Adipose tissue (tissue), 3 donors: ENCODE measurements around the gene CDKN2B-AS1. TPM values are rescaled to one million over a fixed set of nuclear protein-coding genes. Genes with fewer than 3 reads are reported as not detected.

Source experiments
- H3K27ac ChIP-seq: one replicate; pipeline ENCODE4 v1.5.1; 2013; ENCODE audit warnings: low read depth, low read length
- WGBS, 3 donors: extraction: QIAGEN DNeasy Blood & Tissue Kit; methylation state at CpG; one replicate each; pipeline ENCODE4 v1.1.7; 2013; 5-methylcytosine and 5-hydroxymethylcytosine counted together
- polyA plus RNA-seq, 3 donors: library from polyadenylated mRNA; stranded (reverse); fragments of 200-250 nt; gene quantifications; one replicate each; pipeline ENCODE4 v1.2.3, GENCODE V29; 2013
- donor health status: healthy with polysubstance abuse.
- donor health status: Bipolar disorder and iron deficiency.
- donor health status: healthy.

Gene CDKN2B-AS1
- polyA plus RNA-seq, 3 donors = 0.16 TPM; not detected in 2

DNA sequence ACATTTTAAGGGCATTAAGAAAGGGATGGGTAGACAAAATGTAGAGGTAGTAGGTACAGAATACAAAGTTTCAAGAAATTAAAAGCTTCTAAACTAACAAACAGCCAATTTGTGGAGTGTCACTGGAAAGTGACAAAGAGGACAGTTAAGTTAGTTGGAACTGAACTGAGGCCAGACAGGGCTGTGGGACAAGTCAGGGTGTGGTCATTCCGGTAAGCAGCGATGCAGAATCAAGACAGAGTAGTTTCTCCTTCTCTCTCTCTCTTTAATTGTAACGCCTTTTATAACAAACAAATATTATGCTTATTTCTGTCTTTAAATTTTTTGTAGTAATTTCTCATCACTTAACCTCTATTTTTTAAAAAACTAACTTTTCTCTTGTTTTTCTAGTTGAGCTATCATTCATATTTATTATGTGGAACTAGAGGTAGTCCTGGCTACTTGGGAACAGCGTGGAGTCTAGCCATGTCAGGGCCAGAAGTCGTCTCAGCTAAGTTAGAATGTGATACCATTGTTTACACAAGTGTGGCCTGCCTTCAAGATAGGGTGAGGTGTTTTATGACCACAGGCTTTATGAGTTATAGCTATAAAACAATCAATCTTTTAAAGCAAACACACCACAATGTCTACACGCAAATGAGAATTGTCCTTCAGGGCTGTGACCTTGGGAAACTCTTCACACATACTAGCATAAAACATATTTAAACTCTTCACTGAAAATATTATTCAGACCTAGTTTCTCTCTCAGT, 129.8 kb downstream of the CDKN2B-AS1 start:
- WGBS, 3 donors = 33 to 66% (median 59%) methylated on average over 6 of the region's 6 CpGs
- no peak overlapping the region for H3K27ac ChIP-seq

DNA sequence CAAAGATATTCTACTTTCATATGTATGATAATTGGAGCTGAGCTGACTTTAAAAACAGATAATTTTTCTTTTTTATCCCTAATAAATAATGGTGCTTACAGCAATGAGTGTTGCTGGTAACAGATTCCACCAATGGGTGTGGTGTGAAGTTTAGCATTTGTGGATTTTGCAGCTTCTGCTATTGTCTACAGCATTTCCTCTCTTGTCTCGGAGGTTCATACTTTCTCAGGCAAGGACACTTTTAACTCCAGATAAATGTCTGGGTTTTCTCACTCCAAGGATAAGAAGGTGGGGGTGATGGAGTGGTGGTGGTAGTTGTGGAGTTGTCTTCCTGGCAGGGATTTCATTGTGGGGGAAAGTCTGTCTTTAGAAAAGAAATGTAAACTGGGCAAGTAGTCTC, 134.5 kb downstream of the CDKN2B-AS1 start:
- no peak overlapping the region for H3K27ac ChIP-seq
- 32 to 48% (median 34%) methylated on average over 1 of the region's 1 CpG for WGBS, 3 donors

DNA sequence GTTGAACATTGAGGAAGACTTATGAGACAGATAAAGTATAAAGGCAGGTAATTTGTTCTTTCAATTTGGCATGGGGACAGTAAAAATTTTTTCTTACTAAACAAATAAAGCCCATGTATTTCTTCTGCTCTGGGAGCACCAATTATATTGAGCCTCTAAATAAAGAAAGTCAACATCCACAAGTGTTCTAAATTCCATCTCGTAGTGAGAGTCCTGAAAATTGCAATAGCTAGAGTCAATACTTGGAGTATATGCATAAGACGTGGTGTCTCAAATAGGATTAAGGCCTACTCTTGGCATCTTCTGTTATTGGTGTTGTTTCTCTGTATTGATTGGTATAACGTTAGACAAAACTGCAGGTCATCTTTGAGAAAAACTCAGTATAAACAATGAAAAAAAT, 135.0 kb downstream of the CDKN2B-AS1 start:
- 56 to 93% (median 85%) methylated on average over 3 of the region's 3 CpGs for WGBS, 3 donors
- no peak overlapping the region for H3K27ac ChIP-seq

DNA sequence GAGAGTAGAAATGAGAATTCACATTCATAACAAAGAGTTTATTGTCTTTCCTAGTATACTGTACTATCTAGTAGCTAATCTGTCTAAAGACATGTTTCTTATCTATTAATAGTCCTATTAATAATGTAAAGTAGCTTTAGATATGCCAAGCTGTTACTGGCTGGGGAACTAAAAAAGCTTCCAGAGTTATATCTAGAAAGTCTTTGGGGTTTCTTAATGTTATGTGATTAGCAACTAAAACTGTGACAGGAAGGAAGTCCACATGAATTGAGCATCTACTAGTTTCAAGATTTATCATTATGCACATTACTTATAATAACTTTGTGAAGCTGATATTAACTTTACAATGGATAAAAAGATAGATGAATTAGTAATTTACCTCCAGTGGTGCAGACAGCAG, 137.2 kb downstream of the CDKN2B-AS1 start:
- H3K27ac ChIP-seq = no peak overlapping the region

DNA sequence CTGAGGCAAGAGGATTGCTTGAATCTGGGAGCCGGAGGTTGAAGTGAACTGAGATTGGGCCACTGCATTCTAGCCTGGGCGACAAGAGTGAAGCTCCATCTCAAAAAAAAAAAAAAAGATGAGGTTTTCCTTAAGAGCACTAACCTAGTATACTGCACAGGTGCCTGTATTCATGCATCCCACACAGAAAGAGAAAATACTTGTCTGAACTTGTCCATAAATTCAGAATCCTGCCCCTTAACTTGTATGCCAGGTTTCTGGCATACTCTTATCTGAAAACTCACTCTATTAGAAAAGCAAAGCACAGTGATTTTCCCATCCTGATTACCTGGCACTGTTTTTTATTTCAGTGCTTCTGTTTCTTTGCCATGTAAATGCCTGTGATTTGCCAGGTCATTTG, 139.8 kb downstream of the CDKN2B-AS1 start:
- WGBS, 3 donors = 74 to 93% (median 83%) methylated on average over 2 of the region's 2 CpGs

DNA sequence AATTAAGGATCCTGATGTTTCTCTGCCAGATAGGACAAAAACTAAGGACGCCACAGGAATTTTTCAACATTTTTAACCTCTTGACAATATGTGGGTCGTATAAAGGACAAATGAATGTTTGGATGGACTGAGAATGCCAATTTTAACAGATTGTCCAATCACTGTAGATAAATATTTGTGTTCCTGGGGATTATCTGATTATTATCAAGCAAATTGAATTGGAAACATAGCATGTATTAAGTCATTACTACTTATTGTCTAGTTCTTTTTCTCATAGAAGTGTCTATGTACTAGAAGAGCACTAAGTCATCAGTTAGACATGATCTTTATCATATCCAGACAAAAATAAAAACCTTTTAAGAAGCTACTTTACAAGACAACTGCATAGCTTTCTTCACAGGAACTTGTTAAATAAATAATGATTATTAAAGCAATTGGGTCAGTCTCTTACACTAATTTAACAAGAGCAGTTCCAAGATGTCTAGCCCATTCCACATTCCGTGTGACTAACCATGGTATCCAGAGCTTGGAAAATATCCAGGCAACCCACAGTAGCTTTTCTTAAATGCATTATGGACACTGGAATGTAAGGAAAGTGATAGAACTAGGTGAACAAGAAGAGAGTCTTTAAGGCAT, 142.0 kb downstream of the CDKN2B-AS1 start:
- WGBS, 3 donors = 56 to 64% (median 61%) methylated on average over 3 of the region's 3 CpGs

More for the DNA sequence above, 139.8 kb downstream of the CDKN2B-AS1 start:
- H3K27ac ChIP-seq = no peak overlapping the region

DNA sequence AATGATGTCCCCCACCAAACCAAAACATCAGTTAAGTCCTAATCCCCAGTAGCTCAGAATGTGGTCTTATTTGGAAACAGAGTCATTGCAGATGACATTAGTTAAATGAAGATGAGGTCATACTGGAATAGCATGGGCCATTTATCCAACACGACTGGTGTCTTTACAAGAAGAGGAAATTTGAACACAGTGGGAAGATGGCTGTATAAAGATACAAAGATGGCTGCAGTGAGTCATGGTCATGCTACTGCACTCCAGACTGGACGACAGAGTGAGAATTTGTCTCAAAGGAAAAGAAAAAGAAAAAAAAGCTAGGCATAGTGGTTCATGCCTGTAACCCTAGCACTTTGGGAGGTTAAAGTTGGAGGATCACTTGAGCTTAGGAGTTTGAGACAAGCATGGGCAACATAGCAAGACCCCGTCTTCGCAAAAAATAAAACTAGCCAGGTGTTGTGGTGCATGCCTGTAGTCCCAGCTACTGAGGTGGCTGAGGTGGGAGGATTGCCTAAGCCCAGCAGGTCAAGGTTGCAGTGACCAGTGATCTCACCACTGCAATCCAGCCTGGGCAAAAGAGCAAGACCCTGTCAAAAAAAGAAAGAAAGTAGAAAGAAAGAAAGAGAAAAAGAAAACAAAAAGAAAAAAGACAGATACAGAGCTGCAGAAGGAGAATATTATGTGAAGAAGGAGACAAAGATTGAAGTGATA, 144.5 kb downstream of the CDKN2B-AS1 start:
- 73 to 87% (median 83%) methylated on average over 4 of the region's 4 CpGs for WGBS, 3 donors
- H3K27ac ChIP-seq = no peak overlapping the region

More for the DNA sequence above, 142.0 kb downstream of the CDKN2B-AS1 start:
- no peak overlapping the region for H3K27ac ChIP-seq

DNA sequence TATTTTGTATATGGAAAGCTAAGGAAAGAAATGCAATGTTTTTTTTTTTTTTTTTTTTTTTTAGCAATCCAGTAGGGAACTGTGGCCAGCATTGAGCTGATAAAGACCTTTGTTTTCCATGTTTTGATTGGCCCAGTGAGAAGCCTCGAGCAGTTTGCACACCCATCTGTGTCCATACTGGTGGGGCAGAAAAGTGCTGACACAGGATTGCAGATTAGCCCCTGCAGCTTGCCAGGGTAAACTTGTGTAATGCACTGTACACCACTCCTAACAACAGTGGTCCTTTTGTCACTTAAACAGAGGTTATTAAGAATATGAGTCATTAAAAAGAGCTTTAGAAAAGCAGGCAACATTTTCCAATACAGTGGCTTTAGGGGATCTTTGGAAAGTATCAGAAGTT, 147.3 kb downstream of the CDKN2B-AS1 start:
- WGBS, 3 donors = 15 to 32% (median 23%) methylated on average over 1 of the region's 1 CpG
- H3K27ac ChIP-seq = no peak overlapping the region

DNA sequence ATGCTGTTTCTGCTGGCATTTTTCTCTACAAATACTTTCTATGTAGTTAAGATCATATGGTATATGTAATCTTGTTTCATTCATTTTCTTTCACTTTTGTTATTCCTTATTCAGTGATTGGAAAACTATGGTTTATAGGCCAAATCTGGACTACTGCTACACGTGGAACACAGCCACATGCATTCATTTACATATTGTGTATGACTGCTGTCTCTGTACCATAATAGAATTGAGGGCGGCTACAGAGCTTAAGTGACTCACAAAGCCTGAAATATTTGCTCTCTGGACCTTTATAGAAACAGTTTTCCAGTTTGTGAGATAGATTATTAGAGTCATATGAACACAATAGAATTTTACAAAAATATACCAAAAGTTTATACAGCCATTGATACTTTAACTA, 148.1 kb downstream of the CDKN2B-AS1 start:
- no peak overlapping the region for H3K27ac ChIP-seq
- 26 to 56% (median 55%) methylated on average over 2 of the region's 2 CpGs for WGBS, 3 donors

DNA sequence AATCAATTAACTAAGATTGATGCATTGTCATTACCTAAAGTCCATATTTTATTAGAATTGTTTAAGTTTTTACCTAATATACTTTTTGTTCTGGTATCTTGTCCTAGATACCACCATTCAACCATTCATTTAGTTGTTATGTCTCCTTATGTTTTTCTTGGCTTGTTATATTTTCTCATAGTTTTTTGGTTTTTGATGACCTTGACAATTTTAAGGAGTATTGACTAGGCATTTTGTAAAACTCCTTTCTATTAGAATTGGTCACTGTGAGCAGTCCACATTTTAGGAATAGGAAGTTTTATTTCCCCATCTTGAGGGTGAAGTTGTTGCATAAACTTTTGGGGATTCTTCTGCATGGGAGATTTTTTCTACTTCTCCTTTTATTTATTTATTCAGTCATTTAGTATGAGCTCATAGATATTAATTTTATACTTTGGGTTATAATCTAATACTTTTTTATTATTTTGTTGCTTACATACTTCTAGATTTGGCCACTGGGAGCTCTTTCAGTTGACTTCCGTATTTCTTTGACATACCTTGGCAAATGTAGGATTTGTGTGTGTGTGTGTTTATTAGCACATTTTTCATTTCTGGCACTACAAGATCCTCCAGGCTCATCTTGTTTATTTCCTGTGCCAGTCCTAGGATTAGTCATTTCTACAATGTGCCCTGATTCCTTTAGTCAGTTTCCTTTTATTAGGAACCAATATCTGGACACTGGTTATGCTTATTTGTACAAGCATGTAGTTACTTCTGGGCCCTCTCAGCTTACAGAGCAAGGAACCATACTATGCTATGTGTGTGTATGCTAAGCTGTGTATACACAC, 149.4 kb downstream of the CDKN2B-AS1 start:
- no peak overlapping the region for H3K27ac ChIP-seq
- WGBS, 3 donors = 36 to 42% (median 39%) methylated on average over 1 of the region's 1 CpG

DNA sequence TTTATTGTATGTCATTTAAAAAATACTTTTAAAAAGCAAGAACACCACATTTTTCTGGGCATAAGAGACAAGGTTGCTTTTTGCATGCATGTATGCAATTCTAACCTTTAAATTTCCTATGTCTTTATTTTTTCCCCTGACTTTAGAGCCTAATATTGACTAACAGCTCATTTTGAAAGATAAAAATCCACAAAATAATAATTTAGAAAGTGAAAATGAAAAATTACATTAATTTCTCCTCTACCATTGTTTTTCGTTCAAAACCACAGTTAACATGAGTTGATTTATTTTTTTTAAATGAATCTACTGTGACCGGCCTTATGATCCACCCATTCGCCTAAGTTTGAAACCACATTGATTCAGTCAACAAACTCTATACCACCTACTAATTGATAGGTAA, 152.0 kb downstream of the CDKN2B-AS1 start:
- no peak overlapping the region for H3K27ac ChIP-seq
- 81 to 90% (median 86%) methylated on average over 3 of the region's 3 CpGs for WGBS, 3 donors

DNA sequence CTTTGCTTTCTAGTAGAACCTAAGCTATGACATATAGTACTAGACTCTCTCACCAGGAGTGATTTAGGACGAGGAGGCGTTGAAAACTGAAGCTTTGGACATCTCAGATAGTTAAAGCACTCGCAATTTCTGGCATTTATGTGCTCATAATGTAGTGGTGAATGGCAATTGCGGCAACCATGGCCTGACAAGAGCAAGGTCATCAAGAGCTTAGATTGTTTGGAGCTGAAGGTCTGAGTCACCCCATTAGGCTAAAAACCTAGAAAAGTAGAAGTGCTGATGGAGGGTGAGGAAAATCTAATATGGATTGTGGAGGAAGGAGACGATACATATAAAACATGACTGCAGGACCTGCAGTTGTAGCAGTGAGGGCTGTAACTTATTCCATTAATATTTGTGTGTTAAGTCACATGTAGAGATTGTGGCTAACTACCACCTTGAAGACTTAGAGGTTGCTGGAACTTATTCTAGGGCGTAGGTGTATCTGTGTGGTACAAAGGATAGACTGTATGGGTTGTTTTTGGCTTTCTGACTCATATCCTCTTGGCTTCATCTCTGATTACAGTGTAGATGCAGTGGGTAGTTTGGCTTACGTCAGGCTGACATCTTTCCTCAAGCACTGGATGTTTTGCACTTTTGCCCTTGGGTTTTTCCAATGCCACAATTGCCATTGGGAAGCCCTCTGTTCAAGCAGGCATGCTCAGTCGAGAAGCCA, 153.4 kb downstream of the CDKN2B-AS1 start:
- WGBS, 3 donors = 74 to 80% (median 79%) methylated on average over 8 of the region's 8 CpGs
- no peak overlapping the region for H3K27ac ChIP-seq

DNA sequence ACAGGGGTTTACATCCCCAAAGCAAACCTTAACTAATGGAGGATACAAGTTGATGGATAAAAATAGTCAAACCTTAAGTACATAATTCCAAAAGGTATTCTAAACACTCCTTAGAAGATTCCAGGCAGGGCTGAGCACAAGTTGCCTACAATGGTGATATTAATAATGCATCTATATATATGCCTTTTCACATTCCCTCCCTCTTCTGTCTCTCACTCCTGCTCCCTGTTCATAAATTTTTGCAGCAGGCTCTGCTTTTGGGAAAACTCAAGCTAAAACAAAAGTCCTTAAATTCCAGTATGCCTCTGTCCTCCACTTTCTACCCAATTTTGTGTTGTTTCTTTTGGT, 153.9 kb downstream of the CDKN2B-AS1 start:
- no peak overlapping the region for H3K27ac ChIP-seq

DNA sequence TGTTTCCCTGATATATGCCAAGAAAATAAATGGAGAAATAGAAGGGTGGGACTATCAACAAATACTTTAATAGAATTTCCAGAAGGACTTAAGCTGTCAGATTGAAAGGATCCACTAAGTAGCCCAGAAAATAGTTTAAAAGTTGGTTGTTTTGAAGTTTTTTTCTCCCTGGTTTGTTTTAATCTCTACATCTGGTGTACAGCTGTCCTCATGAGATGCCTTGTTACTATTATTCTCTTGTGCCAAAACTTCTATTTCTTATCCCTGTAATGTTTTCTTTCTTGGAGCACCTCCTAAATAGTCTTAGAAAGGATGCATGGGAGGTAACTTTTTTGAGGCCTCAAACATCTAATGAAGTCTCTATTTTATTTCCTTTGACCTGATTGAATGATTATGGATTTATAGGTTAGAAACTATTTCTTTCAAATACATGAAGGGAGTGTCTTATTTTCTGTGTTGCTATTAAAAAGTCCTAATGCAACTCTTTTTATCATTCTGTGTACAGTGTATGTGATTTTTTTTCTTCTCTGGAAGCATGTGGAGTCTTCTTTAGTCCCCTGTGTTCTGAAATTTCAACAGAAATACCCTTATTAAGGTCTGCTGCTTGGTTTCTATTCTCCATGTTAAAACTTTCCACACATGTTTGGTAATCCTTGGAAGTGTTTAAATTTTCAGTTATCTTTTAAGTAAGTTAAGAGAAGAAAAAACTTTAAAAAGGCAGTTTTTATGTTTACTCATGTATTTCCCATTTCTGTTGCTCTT, 154.5 kb downstream of the CDKN2B-AS1 start:
- H3K27ac ChIP-seq = no peak overlapping the region

DNA sequence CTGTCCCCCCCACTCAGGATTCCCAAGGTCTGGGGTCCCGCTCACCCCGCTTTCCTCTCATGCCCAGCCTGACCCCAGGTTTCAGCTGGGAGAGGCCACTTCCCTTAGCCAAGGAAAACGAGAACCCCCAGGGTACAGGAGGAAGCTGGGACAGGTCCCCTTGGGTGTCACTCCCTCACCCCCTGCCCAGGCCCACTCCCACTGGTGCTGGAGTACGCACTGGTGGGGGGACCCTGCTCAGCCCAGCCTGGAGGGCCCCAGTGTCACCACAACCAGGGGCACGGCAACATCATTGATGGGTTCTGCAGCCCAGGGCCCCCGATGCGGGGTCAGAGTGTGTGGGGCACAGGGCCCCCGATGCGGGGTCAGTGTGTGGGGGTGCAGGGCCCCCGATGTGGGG, 159.5 kb downstream of the CDKN2B-AS1 start:
- no peak overlapping the region for H3K27ac ChIP-seq
- WGBS, 3 donors = 91 to 98% (median 95%) methylated on average over 10 of the region's 10 CpGs

DNA sequence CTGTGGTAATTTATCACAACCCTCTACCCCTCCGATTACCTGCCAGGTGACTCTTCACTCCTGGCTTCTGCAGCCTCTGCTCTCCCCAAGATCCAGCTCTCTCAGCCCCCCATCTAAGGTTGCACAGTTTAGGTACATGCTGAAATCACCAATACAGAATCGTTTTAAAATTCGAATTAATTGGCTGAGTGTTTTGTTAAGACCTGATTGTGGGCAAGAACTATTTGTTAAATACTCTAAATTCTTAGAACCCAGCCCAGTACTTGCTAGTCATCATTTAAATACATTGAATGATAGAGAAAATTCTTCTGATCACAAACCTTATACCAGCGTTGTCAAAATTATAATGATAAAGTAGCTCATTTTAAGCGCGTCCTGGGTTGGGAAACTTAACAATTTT, 162.0 kb downstream of the CDKN2B-AS1 start:
- H3K27ac ChIP-seq = no peak overlapping the region
- WGBS, 3 donors = 77 to 92% (median 92%) methylated on average over 6 of the region's 6 CpGs

DNA sequence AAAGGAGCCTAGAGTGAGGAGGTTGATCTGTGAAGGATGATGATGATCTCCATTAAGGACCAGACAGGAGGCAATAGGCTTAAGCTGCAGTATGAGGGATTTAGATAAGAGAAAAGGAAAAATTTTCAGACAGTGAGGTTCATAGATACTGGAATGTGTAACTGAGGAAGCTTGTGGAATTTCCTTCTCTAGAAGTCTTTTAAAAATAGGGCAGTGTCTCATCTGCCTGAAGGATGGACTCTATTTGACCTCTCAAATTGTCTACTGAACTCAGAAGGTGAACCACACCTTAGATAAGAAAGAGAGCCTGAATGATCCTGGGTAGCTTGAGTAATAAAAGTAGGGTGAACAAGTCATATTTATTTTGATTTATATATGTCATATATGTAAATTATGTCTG, 162.7 kb downstream of the CDKN2B-AS1 start:
- no peak overlapping the region for H3K27ac ChIP-seq

DNA sequence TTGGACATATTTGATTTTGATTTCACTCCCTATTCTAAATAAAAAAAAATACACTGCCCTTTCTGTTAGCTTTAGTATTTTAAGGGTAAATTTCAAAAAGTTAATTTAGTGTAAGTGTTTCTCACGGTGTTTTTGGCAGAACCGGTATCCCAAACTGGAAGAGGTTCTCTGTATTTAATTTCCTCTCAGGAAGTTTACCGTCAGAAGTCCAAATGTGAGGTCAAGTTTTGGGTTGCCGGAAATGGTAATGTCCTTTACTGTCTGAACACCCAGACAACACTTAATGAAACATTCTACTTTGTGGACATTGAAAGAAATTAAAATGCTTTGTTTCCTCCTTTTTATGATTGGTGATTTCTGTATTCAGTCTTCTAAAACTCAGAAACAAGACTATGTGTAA, 163.2 kb downstream of the CDKN2B-AS1 start:
- 27 to 79% (median 30%) methylated on average over 4 of the region's 4 CpGs for WGBS, 3 donors

More for the DNA sequence above, 163.2 kb downstream of the CDKN2B-AS1 start:
- no peak overlapping the region for H3K27ac ChIP-seq
